ENCODE results near the gene HEPACAM. TPM values are rescaled to one million over a fixed set of nuclear protein-coding genes. Genes with fewer than 3 reads are reported as not detected.

The HEPACAM gene
- total and polyA plus RNA-seq, 5 experiments from 2014 or later, result not detected

- peaks cover 0 to 2% (median 0%) of the 10 kb centered on the region in 5 donors for H3K27me3 Mint-ChIP-seq
- H3K4me1 Mint-ChIP-seq, result peaks cover 9 to 20% (median 16%) of the 10 kb centered on the region in 4 donors
- DNase-seq (no peak), ATAC-seq (no peak)
- POLR2A ChIA-PET, result no interaction called here
- peaks cover 0 to 1% (median 0%) of the 10 kb centered on the region in 3 donors for H3K36me3 Mint-ChIP-seq
- no peaks in the 10 kb centered on the region for H3K9me3 Mint-ChIP-seq
- H3K27ac Mint-ChIP-seq, result peak overlapping the region in 1 of 10 donors; percentile 7
- no peak overlapping the region for H3K4me3 Mint-ChIP-seq
These were observed 3.1 kb upstream of the HEPACAM start for GRCh38 chr11:124938970-124939369.

GRCh38 chr11:124938206-124938765, 2.4 kb upstream of the HEPACAM start:
- peak overlapping the region in 1 of 10 donors; percentile 16 for H3K27ac Mint-ChIP-seq
- peaks cover 0 to 1% (median 0%) of the 10 kb centered on the region in 3 donors for H3K36me3 Mint-ChIP-seq
- H3K27me3 Mint-ChIP-seq, result peaks cover 0 to 2% (median 0%) of the 10 kb centered on the region in 5 donors
- no peak overlapping the region for H3K4me3 Mint-ChIP-seq
- no peaks in the 10 kb centered on the region for H3K9me3 Mint-ChIP-seq
- peaks cover 4 to 14% (median 9%) of the 10 kb centered on the region in 4 donors for H3K4me1 Mint-ChIP-seq
- POLR2A ChIA-PET, result interaction anchor here (0.8 kb wide), 1 partner anchor 12 kb away, joined by 3 read pairs; no protein-coding TSS in a partner anchor
- ATAC-seq (no peak), DNase-seq (no peak)

DNA sequence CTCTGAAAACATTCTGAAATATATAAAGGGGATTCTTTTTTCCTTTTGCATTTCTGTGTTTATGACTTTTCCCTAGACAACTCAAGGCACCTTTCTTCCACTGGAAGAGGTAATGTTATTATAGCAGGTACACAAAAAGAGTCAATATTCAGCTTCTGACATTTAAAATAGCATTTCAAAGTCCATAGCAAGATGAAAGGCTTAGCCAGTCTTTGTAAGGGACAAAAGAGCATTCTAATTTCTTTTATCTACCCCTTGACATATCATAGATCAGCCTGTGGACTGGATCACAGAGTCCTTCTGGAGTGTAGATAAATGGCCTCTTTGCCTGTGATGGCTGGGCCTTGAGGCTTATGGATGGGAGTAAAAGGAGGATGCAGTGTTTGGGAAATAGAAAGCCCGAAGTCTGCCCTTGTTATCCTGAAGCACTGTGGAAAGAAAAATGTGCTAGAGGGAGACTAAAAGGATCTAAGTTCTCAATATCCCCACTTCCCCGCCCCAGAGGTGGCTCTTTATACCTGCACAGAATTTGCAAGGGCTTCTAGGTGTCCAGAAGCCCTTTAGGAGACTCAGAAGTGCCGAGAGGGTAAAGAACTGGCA, 1.6 kb upstream of the HEPACAM start:
- no peak overlapping the region for H3K4me3 Mint-ChIP-seq
- H3K9me3 Mint-ChIP-seq, result no peaks in the 10 kb centered on the region
- POLR2A ChIA-PET, result interaction anchor here (0.8 kb wide), 1 partner anchor 13 kb away, joined by 3 read pairs; no protein-coding TSS in a partner anchor
- H3K4me1 Mint-ChIP-seq, result peaks cover 0 to 5% (median under 1%) of the 10 kb centered on the region in 4 donors
- peaks cover 0 to 2% (median 0%) of the 10 kb centered on the region in 5 donors for H3K27me3 Mint-ChIP-seq
- no peak overlapping the region for H3K27ac Mint-ChIP-seq
- no peaks in the 10 kb centered on the region for H3K36me3 Mint-ChIP-seq
- ATAC-seq (no peak), DNase-seq (no peak)

DNA sequence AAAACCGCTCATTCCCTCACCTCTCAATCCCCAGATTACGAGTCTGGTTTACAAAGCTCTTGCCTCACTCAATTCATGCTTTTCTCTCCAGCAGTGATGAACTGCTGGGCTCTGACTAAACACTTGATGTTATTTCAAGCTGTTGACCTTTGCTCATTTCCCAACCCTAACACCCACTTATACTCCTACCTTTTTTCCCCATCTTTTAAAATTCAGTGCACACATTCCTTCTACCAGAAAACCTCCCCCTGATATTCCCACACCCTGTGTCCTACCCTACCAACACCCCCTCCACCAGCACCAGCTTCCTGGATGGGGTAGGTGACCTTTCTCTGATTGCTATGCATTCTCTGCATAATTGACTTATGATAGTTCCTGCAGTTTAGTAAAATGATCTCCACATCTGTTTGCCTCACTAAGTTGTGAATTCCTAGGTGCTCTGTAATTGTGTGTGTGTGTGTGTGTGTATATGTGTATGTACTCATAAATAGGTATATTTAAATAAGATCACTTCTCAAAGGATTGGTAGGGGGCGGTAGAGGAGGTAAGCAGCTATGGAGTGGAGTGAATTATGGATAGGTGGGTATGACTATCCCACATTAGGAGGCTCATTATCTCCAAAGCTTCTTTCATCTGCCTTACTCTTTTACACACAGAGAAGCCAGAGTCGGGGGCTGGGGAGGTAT, 842 bp downstream of the HEPACAM start:
- Mint-ChIP-seq H3K27ac (no peak overlapping the region), H3K4me1 (peaks cover 0 to 16% (median 10%) of the 10 kb centered on the region in 4 donors), H3K27me3 (peaks cover 0 to 2% (median 0%) of the 10 kb centered on the region in 5 donors), H3K9me3 (no peaks in the 10 kb centered on the region), H3K4me3 (no peak overlapping the region), H3K36me3 (no peaks in the 10 kb centered on the region)
- POLR2A ChIA-PET, result interaction anchor here (0.7 to 2.6 kb wide), 3 partner anchors 11 to 18 kb away, joined by 3 to 8 read pairs (median 4); partner anchors contain the start of gene CCDC15
- ATAC-seq (no peak), DNase-seq (no peak)

- Mint-ChIP-seq H3K36me3 (no peaks in the 10 kb centered on the region), H3K4me3 (no peak overlapping the region), H3K4me1 (peaks cover 2 to 16% (median 10%) of the 10 kb centered on the region in 4 donors), H3K9me3 (no peaks in the 10 kb centered on the region), H3K27me3 (peaks cover 0 to 2% (median 0%) of the 10 kb centered on the region in 5 donors), H3K27ac (peak overlapping the region in 8 of 10 donors; percentile 26 to 82 (median 62))
- DNase-seq, result peak in 2 of 10 donors; percentile 25 to 28
- POLR2A ChIA-PET, result interaction anchor here (0.8 to 2.3 kb wide), 2 partner anchors 10 to 23 kb away, joined by 5 read pairs; no protein-coding TSS in a partner anchor
- ATAC-seq, result peak in 1 of 2 donors; percentile 82
These were observed 5.0 kb downstream of the HEPACAM start for GRCh38 chr11:124930799-124931198.

- Mint-ChIP-seq H3K27me3 (no peaks in the 10 kb centered on the region), H3K4me3 (no peak overlapping the region), H3K9me3 (no peaks in the 10 kb centered on the region), H3K36me3 (no peaks in the 10 kb centered on the region), H3K4me1 (peaks cover 3 to 28% (median 14%) of the 10 kb centered on the region in 4 donors), H3K27ac (peak overlapping the region in 2 of 10 donors; percentile 5 to 87)
- DNase-seq (no peak), ATAC-seq (no peak)
- POLR2A ChIA-PET, result interaction anchor here (0.6 to 2.3 kb wide), 2 partner anchors 24 to 1134 kb away, joined by 3 to 5 read pairs; partner anchors contain the start of gene CDON
These were observed 6.7 kb downstream of the HEPACAM start for GRCh38 chr11:124928942-124929665.

DNA sequence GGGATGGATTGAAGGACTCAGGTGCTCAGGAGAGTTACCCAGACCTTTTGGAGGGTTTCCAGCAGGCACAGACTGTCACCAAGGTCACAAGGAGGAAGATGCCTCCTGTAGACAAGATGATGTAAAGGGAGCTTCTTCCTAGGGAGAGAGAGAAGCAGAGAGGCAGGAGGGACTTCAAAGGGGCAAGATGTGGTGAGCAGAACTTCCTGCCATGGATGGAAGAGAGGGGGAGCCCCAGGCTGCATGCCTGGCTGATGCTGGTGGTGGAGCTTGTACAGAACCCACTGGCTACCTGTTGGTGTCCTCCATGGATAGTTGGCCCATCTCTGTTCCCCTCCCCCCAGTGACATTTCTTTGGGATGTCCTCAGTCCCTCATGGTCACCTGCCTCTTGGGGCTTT, 12.6 kb downstream of the HEPACAM start:
- peak overlapping the region in 7 of 10 donors; percentile 7 to 64 (median 44) for H3K4me3 Mint-ChIP-seq
- peaks cover 21 to 37% (median 32%) of the 10 kb centered on the region in 4 donors for H3K4me1 Mint-ChIP-seq
- no peaks in the 10 kb centered on the region for H3K9me3 Mint-ChIP-seq
- peaks cover 0 to 7% (median 0%) of the 10 kb centered on the region in 5 donors for H3K27me3 Mint-ChIP-seq
- peak; percentile 31 to 63 for ATAC-seq
- peak in 5 of 10 donors; percentile 12 to 47 (median 31) for DNase-seq
- POLR2A ChIA-PET, result interaction anchor here (0.6 to 6.3 kb wide), 5 partner anchors 19 to 188 kb away, joined by 3 to 50 read pairs (median 5); partner anchors contain the start of genes CCDC15 and TMEM218
- no peaks in the 10 kb centered on the region for H3K36me3 Mint-ChIP-seq
- peak overlapping the region in 6 of 10 donors; percentile 7 to 72 (median 42) for H3K27ac Mint-ChIP-seq

- POLR2A ChIA-PET, result interaction anchor here (0.6 to 6.3 kb wide), 4 partner anchors 27 to 189 kb away, joined by 3 to 50 read pairs (median 12); partner anchors contain the start of genes CCDC15 and TMEM218
- H3K27me3 Mint-ChIP-seq, result peaks cover 0 to 9% (median 0%) of the 10 kb centered on the region in 5 donors
- peak overlapping the region in 7 of 10 donors; percentile 7 to 54 (median 17) for H3K27ac Mint-ChIP-seq
- no peaks in the 10 kb centered on the region for H3K36me3 Mint-ChIP-seq
- peak overlapping the region in 9 of 10 donors; percentile 18 to 64 (median 41) for H3K4me3 Mint-ChIP-seq
- ATAC-seq (no peak), DNase-seq (peak in 1 of 10 donors; percentile 5)
- peaks cover 21 to 37% (median 32%) of the 10 kb centered on the region in 4 donors for H3K4me1 Mint-ChIP-seq
- no peaks in the 10 kb centered on the region for H3K9me3 Mint-ChIP-seq
These were observed 13.0 kb downstream of the HEPACAM start for GRCh38 chr11:124922831-124923230.

GRCh38 chr11:124920870-124921609, 14.8 kb downstream of the HEPACAM start:
- Mint-ChIP-seq H3K4me1 (peaks cover 21 to 37% (median 32%) of the 10 kb centered on the region in 4 donors), H3K27ac (peak overlapping the region in 9 of 10 donors; percentile 75 to 92 (median 83)), H3K4me3 (peak overlapping the region; percentile 64 to 88 (median 83)), H3K27me3 (peaks cover 0 to 9% (median 0%) of the 10 kb centered on the region in 5 donors), H3K9me3 (no peaks in the 10 kb centered on the region), H3K36me3 (no peaks in the 10 kb centered on the region)
- DNase-seq (peak; percentile 73 to 96 (median 83)), ATAC-seq (peak; percentile 86 to 92)
- POLR2A ChIA-PET, result interaction anchor here (0.6 to 6.3 kb wide), 14 partner anchors 9 to 298 kb away, joined by 3 to 50 read pairs (median 5); partner anchors contain the start of genes CCDC15 and MSANTD2

DNA sequence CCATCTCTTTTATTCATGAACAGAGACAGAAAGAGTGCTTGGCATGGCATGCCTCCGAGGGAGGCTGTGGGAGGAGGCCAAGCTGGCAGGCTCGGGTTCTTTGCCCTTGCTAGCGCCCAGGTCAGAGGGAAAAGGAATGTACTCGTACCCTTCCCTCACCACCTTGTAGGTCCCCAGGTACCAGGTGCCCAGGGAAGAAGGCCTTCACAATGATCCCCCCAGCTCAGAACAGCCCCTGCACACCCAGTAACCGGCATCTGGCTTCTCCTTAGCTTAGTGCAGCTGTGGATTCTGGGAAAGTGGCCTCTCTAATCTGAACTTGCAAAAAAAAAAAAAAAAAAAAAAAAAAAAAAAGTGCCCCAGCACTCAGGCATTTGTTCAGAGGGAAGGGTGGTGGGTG, 15.5 kb downstream of the HEPACAM start:
- H3K4me1 Mint-ChIP-seq, result peaks cover 23 to 37% (median 32%) of the 10 kb centered on the region in 4 donors
- no peak for DNase-seq
- peak overlapping the region; percentile 64 to 88 (median 83) for H3K4me3 Mint-ChIP-seq
- POLR2A ChIA-PET, result interaction anchor here (0.6 to 6.3 kb wide), 15 partner anchors 10 to 297 kb away, joined by 3 to 50 read pairs (median 5); partner anchors contain the start of genes CCDC15, MSANTD2 and TMEM218
- H3K9me3 Mint-ChIP-seq, result no peaks in the 10 kb centered on the region
- ATAC-seq, result no peak
- no peaks in the 10 kb centered on the region for H3K36me3 Mint-ChIP-seq
- peak overlapping the region in 8 of 10 donors; percentile 75 to 92 (median 84) for H3K27ac Mint-ChIP-seq
- peaks cover 0 to 11% (median 0%) of the 10 kb centered on the region in 5 donors for H3K27me3 Mint-ChIP-seq

- H3K4me3 Mint-ChIP-seq, result peak overlapping the region in 8 of 10 donors; percentile 2 to 83 (median 31)
- no peaks in the 10 kb centered on the region for H3K9me3 Mint-ChIP-seq
- peaks cover 0 to 11% (median 0%) of the 10 kb centered on the region in 5 donors for H3K27me3 Mint-ChIP-seq
- POLR2A ChIA-PET, result interaction anchor here (0.9 to 6.3 kb wide), 10 partner anchors 21 to 297 kb away, joined by 3 to 50 read pairs (median 5); partner anchors contain the start of genes CCDC15, MSANTD2 and TMEM218
- ATAC-seq, result no peak
- DNase-seq, result no peak
- H3K4me1 Mint-ChIP-seq, result peaks cover 23 to 37% (median 30%) of the 10 kb centered on the region in 4 donors
- peak overlapping the region in 3 of 10 donors; percentile 11 to 33 (median 20) for H3K27ac Mint-ChIP-seq
- H3K36me3 Mint-ChIP-seq, result no peaks in the 10 kb centered on the region
These were observed 15.9 kb downstream of the HEPACAM start for GRCh38 chr11:124919898-124920297.

Measured in naive thymus-derived CD8-positive, alpha-beta T cell (primary cell).